Chondrocyte (in vitro differentiated cells): ENCODE measurements around the gene NRP2. TPM values are rescaled to one million over a fixed set of nuclear protein-coding genes. Genes with fewer than 3 reads are reported as not detected.

Experiments
- DNase-seq: peaks from one replicate; pipeline ENCODE4 v3.0.0; 2021; ENCODE audit warnings: mixed read lengths, low spot score
- H3K27ac Mint-ChIP-seq: one replicate; pipeline ENCODE4 v1.8.0; 2021; ENCODE audit warnings: mild to moderate bottlenecking, moderate library complexity, mixed read lengths; ENCODE audit not compliant: unreplicated experiment
- H3K27me3 Mint-ChIP-seq: 2 replicates; pipeline ENCODE4 v1.8.0; 2021; ENCODE audit warnings: low read depth, mixed read lengths
- H3K36me3 Mint-ChIP-seq: 2 replicates; pipeline ENCODE4 v1.8.0; 2021; ENCODE audit warnings: low read depth, mixed read lengths
- H3K4me1 Mint-ChIP-seq: 2 replicates; pipeline ENCODE4 v1.8.0; 2021; ENCODE audit warnings: low read depth, mild to moderate bottlenecking, mixed read lengths
- H3K4me3 Mint-ChIP-seq: one replicate; pipeline ENCODE4 v1.8.0; 2021; ENCODE audit warnings: mild to moderate bottlenecking, moderate library complexity, mixed read lengths; ENCODE audit not compliant: unreplicated experiment
- H3K9me3 Mint-ChIP-seq: 2 replicates; pipeline ENCODE4 v1.8.0; 2021; ENCODE audit warnings: low read depth, mixed read lengths
- CTCF ChIP-seq: fragments of 200-600 bp; sonication (generic); IDR thresholded peaks from 2 replicates; pipeline ENCODE4 v1.5.0; 2021; ENCODE audit warnings: antibody characterized with exemption, mild to moderate bottlenecking, moderate library complexity
- total RNA-seq: library from RNA; stranded (reverse); gene quantifications from 3 replicates; pipeline ENCODE4 v1.2.1, GENCODE V29; 2021

The NRP2 gene
- total RNA-seq, 1 donor from 2014 or later: 34.5 TPM

GRCh38 chr2:205845446-205845845 is 163.1 kb downstream of the NRP2 start:
- Mint-ChIP-seq H3K27ac (no peak overlapping the region), H3K4me3 (no peak overlapping the region), H3K4me1 (peaks cover 16% of the 10 kb centered on the region), H3K9me3 (no peaks in the 10 kb centered on the region), H3K36me3 (no peaks in the 10 kb centered on the region), H3K27me3 (peaks cover 3% of the 10 kb centered on the region)
- TF ChIP-seq CTCF: no peak
- no peak for DNase-seq
